Measurements from ENCODE around the gene RGS6. TPM values are rescaled to one million over a fixed set of nuclear protein-coding genes. Genes with fewer than 3 reads are reported as not detected.

Gene RGS6
- total RNA-seq, 1 donor from 2014 or later: 22.4 TPM

DNA sequence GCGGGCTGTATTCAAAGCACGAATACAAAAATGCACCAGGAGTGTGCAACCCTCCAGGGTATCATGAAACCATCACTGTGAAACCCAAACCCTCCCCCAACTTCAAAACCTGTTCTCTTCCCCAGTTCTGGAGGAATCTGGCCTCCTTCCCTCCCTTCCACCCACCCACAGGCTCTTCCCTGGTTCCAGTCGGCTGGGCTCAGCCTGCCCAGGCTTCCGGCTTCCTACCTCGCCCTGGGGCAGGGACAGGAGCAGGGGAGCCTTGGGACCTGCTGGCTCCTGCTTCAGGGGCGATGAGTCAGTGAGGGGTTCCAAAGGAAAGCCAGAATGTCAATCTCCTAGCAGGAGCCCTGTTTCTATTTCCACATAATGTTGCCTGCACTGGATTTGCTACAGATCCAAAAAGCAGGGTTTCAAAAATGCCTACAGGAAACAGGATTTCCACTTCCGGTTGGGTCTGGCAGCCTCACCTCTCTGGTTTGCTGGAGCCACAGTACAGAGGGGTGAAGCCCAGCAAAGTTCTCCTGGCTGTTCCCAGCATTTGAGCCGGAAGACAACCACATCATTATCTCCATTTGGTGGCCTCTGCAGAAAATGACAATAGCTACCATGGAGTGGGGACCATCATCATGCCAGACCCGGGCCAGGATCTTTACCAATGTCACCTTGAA, 683.4 kb downstream of the RGS6 start:
- no peak for DNase-seq (ENCODE audit: low spot score)

More for the DNA sequence above, 683.4 kb downstream of the RGS6 start:
- intact Hi-C loops (cut with DNase I): no loop called here

Small RNA genes lying within 50 kb of the gene (microRNA-seq; reads per million reads assigned to microRNA genes)
- not detected for gene MIR7843
